GM12892 (cell line): ENCODE data around the gene WNT7B.

ENCODE experiments used
- DNase-seq: peaks from one replicate; pipeline ENCODE4 v3.0.0; 2011; ENCODE audit not compliant: insufficient read length
- FAIRE-seq: peaks from 2 replicates; lab custom pipeline; 2011; peaks lifted over from hg19 to GRCh38; lab: Jason Lieb, UNC
- POLR2A ChIP-seq: IDR thresholded peaks from 2 replicates; pipeline ENCODE4 v1.6.1; 2011; ENCODE audit warnings: low read depth, low read length, control low read depth
- POLR2AphosphoS5 ChIP-seq: IDR thresholded peaks from 2 replicates; pipeline ENCODE4 v1.6.1; 2011; ENCODE audit warnings: low read depth, low read length, control low read depth
- TAF1 ChIP-seq: IDR thresholded peaks from 2 replicates; pipeline ENCODE4 v1.6.1; 2011; ENCODE audit warnings: low read depth, mild to moderate bottlenecking, control low read depth, low read length, borderline replicate concordance

WNT7B gene

DNA sequence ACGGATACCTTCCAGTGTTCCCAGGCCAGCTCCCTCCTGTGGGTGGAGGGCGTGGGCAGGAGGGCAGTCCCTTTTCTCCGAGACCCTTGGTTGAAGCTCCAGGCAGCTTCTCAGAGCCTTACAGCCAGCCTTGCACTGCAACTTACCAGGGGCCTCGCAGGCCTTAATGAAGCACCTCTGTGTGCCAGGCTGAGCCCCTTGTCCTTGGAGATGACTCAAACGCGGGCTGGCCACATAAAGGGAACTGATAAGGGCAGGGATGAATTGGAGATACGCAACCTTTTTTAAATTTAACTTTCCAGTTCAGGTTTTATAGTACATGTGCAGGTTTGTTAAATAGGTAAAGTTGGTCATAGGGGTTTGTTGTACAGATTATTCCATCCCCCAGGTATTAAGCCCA is 72.7 kb downstream of the WNT7B start:
- TF ChIP-seq POLR2AphosphoS5 (no peak), TAF1 (no peak), POLR2A (no peak)
- no peak for DNase-seq
- no peak for FAIRE-seq

GRCh38 chr22:45903355-45904135 is 73.4 kb downstream of the WNT7B start:
- no peak for DNase-seq
- no peak for FAIRE-seq
- no peak for TF ChIP-seq TAF1

DNA sequence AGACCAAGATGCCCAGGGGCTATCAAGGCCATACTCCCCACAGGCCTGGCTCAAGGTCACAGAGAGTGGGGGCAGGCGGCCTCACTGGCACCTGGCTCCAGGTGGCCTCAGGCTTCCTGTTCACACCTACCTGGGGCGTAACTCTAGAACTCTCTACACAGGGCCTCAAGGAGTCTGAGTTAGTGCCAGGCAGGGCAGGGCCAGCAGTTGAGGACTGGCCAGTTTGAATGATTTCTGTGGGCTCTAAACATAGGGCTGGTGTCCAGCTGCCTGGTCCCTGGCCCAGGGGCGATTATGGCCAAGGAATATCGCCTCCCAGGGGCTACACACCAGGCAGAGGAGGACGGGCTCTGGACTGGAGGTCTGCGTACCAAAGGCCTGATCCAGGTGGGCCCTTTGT is 79.2 kb downstream of the WNT7B start:
- FAIRE-seq, result no peak
- DNase-seq, result no peak
- no peak for TF ChIP-seq POLR2AphosphoS5
- TF ChIP-seq TAF1, result no peak
- TF ChIP-seq POLR2A, result no peak

DNA sequence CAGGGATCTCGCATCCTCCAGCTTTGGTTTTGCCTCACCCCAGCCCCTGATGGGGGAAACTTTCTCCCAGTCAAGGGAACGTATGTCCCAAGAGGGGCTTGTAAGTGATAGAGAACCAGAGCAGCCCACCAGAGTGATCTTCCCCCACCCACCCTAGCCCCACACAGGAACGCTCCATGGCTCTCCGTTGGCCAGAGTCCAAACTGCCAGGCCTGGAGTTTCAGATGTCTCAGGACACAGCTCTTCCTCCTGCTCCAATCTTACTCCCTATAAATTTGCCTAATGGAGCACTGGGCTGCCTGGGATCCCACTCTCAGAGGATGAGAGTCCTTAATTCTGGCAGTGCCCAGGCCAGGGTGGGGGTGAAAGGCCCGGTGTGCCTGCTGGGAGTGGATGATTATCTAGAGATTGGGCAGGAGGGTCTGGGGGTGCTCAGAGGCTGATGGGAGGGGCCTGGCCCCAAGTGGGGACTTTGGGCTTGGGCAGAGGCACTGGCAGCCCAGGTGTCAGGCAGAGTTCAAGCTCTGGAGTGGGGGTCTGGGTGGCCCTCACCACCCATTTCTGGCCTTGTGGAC is 79.9 kb downstream of the WNT7B start:
- TF ChIP-seq POLR2A (no peak), POLR2AphosphoS5 (no peak), TAF1 (no peak)
- DNase-seq, result no peak
- no peak for FAIRE-seq

DNA sequence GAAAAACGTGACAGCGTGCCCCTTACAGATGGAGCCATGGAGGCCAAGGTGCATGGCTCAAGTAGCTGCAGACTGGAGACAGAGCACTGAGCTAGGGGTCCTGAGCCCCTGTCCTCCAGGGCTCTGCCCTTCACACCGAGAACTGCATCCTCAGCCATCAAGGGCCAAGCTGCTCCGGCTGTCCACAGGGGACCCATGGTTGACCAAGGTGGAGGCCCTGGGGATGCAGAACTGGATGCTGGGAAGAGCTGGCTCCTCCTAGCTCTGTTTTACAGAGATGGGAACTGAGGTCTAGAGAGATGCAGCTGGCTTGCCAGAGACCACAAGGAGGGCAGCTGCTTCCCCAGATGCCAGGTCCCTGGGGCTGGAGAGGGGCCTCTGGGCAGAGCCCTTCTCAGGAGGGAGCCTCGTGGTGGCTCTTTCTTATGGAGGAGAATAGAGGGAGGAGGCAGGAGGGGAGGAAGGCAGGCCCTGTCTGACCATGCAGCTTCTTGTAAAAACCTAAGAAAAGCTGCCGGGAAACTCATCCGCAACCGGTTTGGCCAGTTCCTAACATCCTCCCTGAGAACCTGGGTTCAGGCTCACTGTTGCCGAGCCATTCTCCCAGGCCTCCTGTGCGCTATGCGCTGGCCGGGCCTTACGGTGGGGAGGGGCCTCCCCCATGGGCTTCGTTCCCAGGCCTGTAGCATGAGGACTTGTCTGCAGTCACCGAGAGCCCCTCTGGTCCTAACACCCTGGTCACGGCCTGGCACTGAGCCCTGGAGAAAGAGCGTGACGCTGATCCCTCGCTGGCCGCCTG is 80.6 kb downstream of the WNT7B start:
- no peak for FAIRE-seq
- TF ChIP-seq POLR2AphosphoS5 (no peak), POLR2A (no peak), TAF1 (no peak)
- DNase-seq, result no peak

DNA sequence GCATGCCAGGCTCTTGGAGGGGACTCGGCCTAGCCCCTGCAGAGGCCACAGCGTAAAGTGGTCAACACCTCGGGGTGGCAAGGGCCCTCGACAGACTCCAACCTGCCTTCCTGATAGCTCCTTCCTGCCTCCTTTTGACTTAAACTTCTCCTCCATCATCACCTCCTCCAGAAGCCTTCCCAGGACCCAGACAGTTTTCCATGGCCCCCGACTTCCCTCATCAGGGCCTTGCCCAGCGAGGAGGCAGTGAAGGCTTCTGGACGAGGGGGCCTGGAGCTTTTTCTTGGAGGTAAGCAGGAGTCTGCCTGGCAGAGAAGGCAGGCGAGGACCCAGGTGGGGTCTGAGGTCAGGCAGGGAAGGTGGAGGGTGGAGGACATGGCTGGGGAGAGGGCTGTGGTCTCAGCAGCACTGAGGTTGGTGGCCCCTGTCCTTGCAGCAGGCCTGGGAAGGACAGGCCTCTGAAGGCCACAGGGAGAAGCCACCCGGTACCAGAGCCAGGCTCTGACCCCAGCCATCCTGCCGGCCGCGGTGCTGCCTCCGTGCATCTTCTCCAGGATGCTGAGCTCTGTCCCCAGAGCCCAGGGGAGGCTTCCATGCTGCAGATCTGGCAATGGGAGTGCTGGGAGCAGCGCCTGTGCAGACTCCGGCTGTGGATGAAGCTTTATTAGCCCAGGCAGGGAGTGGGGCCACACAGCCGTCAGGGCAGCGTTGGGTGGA is 81.4 kb downstream of the WNT7B start:
- DNase-seq (no peak), FAIRE-seq (no peak)
- TF ChIP-seq POLR2A, result no peak
- no peak for TF ChIP-seq POLR2AphosphoS5
- TF ChIP-seq TAF1, result no peak

DNA sequence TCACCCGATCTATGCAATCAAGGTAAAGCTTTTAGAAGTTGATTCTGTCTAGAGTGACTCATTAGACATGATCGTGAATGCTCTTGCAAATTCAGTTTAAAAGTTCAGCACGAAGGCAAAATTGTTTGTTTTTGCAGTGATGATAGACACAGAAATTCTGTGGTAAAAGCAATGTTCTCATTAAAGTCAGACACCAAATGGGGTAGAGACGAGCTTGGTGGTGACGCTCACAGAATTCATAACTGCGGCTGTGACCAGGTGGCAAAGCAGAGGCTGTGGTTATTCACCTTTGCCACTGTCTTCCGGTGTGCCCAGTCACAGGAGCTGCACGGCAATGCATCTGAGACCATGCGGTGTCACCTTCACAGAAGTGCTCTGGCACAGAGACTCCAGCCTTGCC is 83.4 kb downstream of the WNT7B start:
- TF ChIP-seq POLR2A (no peak), POLR2AphosphoS5 (no peak), TAF1 (no peak)
- FAIRE-seq (no peak), DNase-seq (no peak)

DNA sequence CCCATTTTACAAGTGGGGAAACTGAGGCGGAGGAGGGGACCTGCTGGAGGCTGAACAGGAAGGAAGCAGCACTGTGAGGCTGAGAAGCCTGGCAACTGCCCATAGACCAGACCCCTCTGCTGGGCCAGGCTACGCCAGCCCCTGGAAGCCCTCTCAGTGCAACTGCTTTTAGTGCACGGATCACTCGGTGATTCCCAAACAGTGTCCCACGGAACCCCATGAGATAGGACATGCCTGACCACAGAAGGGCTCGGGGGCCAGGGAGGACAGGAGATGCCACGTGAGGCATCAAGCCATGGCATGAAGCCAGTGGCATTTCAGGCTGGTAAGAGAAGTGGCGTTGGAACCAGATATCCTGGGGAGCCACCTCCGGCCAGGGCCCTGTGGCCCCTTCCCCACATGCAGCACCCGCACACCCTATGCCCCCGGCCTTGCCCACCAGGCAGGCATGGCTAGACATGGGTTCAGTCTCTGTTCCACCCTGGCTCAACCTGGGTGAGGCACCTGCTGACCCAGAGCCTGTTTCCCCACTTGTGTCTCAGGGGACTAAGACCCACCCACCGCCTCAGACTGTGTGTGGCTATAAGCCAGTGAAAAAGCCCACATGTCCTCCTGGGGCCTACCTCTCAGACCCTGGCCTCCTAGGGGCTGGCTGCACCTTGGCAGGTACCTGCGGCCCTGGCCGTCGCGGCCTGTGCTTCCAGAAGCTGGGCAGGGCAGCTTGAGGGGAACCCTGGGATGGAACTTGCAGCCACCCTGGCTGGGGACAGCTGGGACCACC is 84.1 kb downstream of the WNT7B start:
- no peak for TF ChIP-seq TAF1
- TF ChIP-seq POLR2A, result no peak
- TF ChIP-seq POLR2AphosphoS5, result no peak
- DNase-seq (no peak), FAIRE-seq (no peak)

DNA sequence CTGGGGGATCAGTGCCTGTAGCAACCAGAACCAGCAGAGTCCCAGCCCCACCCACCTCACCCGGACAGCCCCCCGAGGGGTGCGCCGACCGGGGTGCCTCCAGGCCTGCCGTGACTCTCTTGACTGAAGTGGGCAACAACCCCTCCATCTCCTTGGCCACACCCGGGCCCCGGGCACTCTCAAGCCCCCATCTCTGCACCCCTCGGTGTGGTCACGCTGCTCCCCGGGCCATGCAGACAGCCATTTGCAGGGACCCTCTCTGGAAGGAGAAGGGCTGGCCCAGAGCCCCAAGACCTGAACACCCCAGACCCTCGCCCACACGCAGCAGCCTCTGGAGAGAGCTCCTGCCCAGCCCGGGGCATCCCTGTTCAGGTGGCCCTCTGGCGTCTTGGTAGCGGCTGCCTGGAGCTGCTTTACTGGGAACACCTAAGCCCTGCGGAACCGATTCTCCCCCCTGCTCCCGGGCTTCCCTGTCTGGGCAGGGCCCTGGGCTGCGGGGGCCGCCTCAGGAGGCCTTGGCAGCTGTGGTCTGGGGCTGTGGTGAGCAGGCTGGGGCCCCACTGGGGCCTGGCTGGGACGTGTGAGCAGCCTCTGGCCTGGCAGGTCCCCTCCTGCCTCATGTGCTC is 84.9 kb downstream of the WNT7B start:
- FAIRE-seq, result no peak
- DNase-seq, result no peak
- TF ChIP-seq TAF1, result no peak
- no peak for TF ChIP-seq POLR2AphosphoS5
- TF ChIP-seq POLR2A, result no peak

GRCh38 chr22:45891471-45891995 is 85.4 kb downstream of the WNT7B start:
- TF ChIP-seq POLR2A (no peak), TAF1 (no peak), POLR2AphosphoS5 (no peak)
- no peak for FAIRE-seq

More at GRCh38 chr22:45891471-45891995, 85.4 kb downstream of the WNT7B start:
- no peak for DNase-seq
